ENCODE measurements around the gene CACHD1.

GRCh38 chr1:64516803-64517568 is 47.1 kb downstream of the CACHD1 start:
- TF ChIP-seq CTCF (IDR thresholded peaks at IDR 0.05) (no peak), POLR2A (IDR thresholded peaks at IDR 0.05) (no peak), POLR2AphosphoS5 (IDR thresholded peaks at IDR 0.05) (no peak)

Data from prostate gland (tissue), 2 donors.